Endothelial cell of umbilical vein (primary cell): ENCODE results near the gene RTCA. TPM values are rescaled to one million over a fixed set of nuclear protein-coding genes. Genes with fewer than 3 reads are reported as not detected.

ENCODE experiments used
- BruUV-seq: library from RNA; stranded (reverse); fragments of 400-500 nt; replicated peaks from 2 replicates; lab custom pipeline; 2021; lab: Mats Ljungman, UMichigan
- CTCF ChIA-PET: fragments of 300-600, 350-600 bp; sonication (Branson Sonifier 250); formaldehyde crosslinking; loops from one replicate; lab custom pipeline; 2021; ENCODE audit warnings: antibody characterized with exemption, inconsistent platforms; lab: Charles Lee
- POLR2A ChIA-PET: fragments of 300-600, 350-600 bp; sonication (Branson Sonifier 250); formaldehyde crosslinking; loops from one replicate; lab custom pipeline; 2021; ENCODE audit warnings: antibody characterized with exemption, inconsistent platforms; lab: Charles Lee
- DNase-seq: peaks from one replicate; pipeline ENCODE4 v3.0.0-alpha.2; 2011; ENCODE audit warnings: low read depth, low spot score
- FAIRE-seq: peaks from 2 replicates; lab custom pipeline; 2011; peaks lifted over from hg19 to GRCh38; lab: Jason Lieb, UNC
- H2AFZ ChIP-seq: 2 replicates; pipeline ENCODE4 v1.6.0; 2012; ENCODE audit warnings: low read depth, low read length, control low read depth, inconsistent platforms
- H3K27ac ChIP-seq: 2 replicates; pipeline ENCODE4 v1.5.1; 2011; ENCODE audit warnings: low read depth, mild to moderate bottlenecking, control low read depth, low read length, moderate library complexity; ENCODE audit not compliant: insufficient read depth
- H3K27me3 ChIP-seq, 2 experiments: 2 replicates each; pipeline versions ENCODE4 v1.6.0 to v1.6.1; 2011; ENCODE audit warnings: low read length in 2 of 2, mixed read lengths in 1 of 2; ENCODE audit not compliant: control insufficient read depth in 2 of 2, insufficient read depth in 2 of 2
- H3K36me3 ChIP-seq, 2 experiments: 2 replicates in 1 of 2; 3 replicates in 1 of 2; pipeline ENCODE4 v1.5.1; 2011; ENCODE audit warnings: low read length in 2 of 2, mild to moderate bottlenecking in 1 of 2, moderate library complexity in 1 of 2; ENCODE audit not compliant: control insufficient read depth in 2 of 2, insufficient read depth in 2 of 2; ENCODE audit errors: extremely low read depth in 1 of 2
- H3K4me1 ChIP-seq: 3 replicates; pipeline ENCODE4 v1.5.1; 2011; ENCODE audit warnings: mild to moderate bottlenecking, low read length; ENCODE audit not compliant: control insufficient read depth, insufficient read depth; ENCODE audit errors: extremely low read depth
- H3K4me2 ChIP-seq: 2 replicates; pipeline ENCODE4 v1.6.1; 2011; ENCODE audit warnings: low read length, control low read depth, mixed read lengths; ENCODE audit not compliant: insufficient read depth
- H3K4me3 ChIP-seq, 3 experiments: fragments of 200-600 bp in 1 of 3; sonication (generic), shearing (Covaris generic) in 1 of 3; replicated peaks in 1 of 3; 2 replicates each; pipeline ENCODE4 v1.5.1; 2011 to 2016; ENCODE audit warnings: control low read depth in 3 of 3, low read length in 3 of 3, mild to moderate bottlenecking in 2 of 3, inconsistent platforms in 1 of 3, low read depth in 1 of 3, moderate library complexity in 1 of 3; ENCODE audit not compliant: insufficient read depth in 1 of 3
- H3K79me2 ChIP-seq: 2 replicates; pipeline ENCODE4 v1.6.0; 2012; ENCODE audit warnings: low read length, inconsistent platforms; ENCODE audit not compliant: control insufficient read depth, insufficient read depth
- H3K9ac ChIP-seq: replicated peaks from 2 replicates; pipeline ENCODE3; 2011; ENCODE audit warnings: low read length, control low read depth; ENCODE audit not compliant: insufficient read depth; ENCODE audit errors: extremely low read depth
- H3K9me1 ChIP-seq: replicated peaks from 3 replicates; pipeline ENCODE4 v1.6.0; 2011; ENCODE audit warnings: mild to moderate bottlenecking, low read length; ENCODE audit not compliant: control insufficient read depth, insufficient read depth; ENCODE audit errors: extremely low read depth
- H3K9me3 ChIP-seq: replicated peaks from 2 replicates; pipeline ENCODE4 v1.5.1; 2012; ENCODE audit warnings: low read length, inconsistent platforms; ENCODE audit not compliant: control insufficient read depth, insufficient read depth
- H4K20me1 ChIP-seq: replicated peaks from 2 replicates; pipeline ENCODE3; 2011; ENCODE audit warnings: mild to moderate bottlenecking, low read length; ENCODE audit not compliant: control insufficient read depth, insufficient read depth; ENCODE audit errors: extremely low read depth
- CTCF ChIP-seq, 2 donors: IDR thresholded peaks; 1 replicate in 1 of 2; 2 replicates in 1 of 2; pipeline ENCODE4 v1.5.1; 2011; ENCODE audit warnings: low read length in 2 of 2, mild to moderate bottlenecking in 2 of 2, moderate library complexity in 2 of 2, control low read depth in 1 of 2, inconsistent platforms in 1 of 2, low read depth in 1 of 2; ENCODE audit not compliant: insufficient read depth in 1 of 2; ENCODE audit errors: extremely low read depth in 1 of 2
- EZH2 ChIP-seq: IDR thresholded peaks from 2 replicates; pipeline ENCODE4 v1.6.1; 2012; ENCODE audit warnings: borderline replicate concordance, low read depth, mild to moderate bottlenecking, moderate library complexity, low read length, inconsistent platforms; ENCODE audit not compliant: severe bottlenecking
- FOS ChIP-seq: IDR thresholded peaks from 2 replicates; pipeline ENCODE4 v1.6.1; 2011; ENCODE audit warnings: mild to moderate bottlenecking, low read length, moderate library complexity, borderline replicate concordance; ENCODE audit not compliant: insufficient read depth
- GATA2 ChIP-seq: IDR thresholded peaks from 2 replicates; pipeline ENCODE4 v1.7.0; 2011; ENCODE audit warnings: low read depth, mild to moderate bottlenecking, moderate library complexity, mixed read lengths, low read length; ENCODE audit not compliant: insufficient read length, insufficient read depth
- JUN ChIP-seq: IDR thresholded peaks from 2 replicates; pipeline ENCODE4 v1.6.1; 2011; ENCODE audit warnings: borderline replicate concordance, low read depth; ENCODE audit not compliant: insufficient read length, insufficient read depth
- MAX ChIP-seq: IDR thresholded peaks from 2 replicates; pipeline ENCODE4 v1.6.1; 2011; ENCODE audit not compliant: insufficient read depth, insufficient read length
- MYC ChIP-seq: IDR thresholded peaks from one replicate; pipeline ENCODE4 v1.6.1; 2011; ENCODE audit warnings: mild to moderate bottlenecking, low read depth, low read length
- POLR2A ChIP-seq: IDR thresholded peaks from 2 replicates; pipeline ENCODE4 v1.6.1; 2012; ENCODE audit warnings: low read depth, mild to moderate bottlenecking, control low read depth, low read length
- POLR2AphosphoS5 ChIP-seq: IDR thresholded peaks from 2 replicates; pipeline ENCODE4 v1.6.1; 2012; ENCODE audit warnings: low read depth, mild to moderate bottlenecking, control low read depth, low read length, moderate library complexity; ENCODE audit not compliant: insufficient read depth
- dilution Hi-C: fragments of 300-500 bp; cut with MboI; formaldehyde crosslinking; loops from one replicate; pipeline ENCODE4 v1.15.0; 2019; ENCODE audit warnings: low sequenced_read_pairs; ENCODE audit not compliant: extremely low pct_ligation_motif_present
- intact Hi-C: fragments of 100-400 bp; cut with micrococcal nuclease; formaldehyde crosslinking; loops from one replicate; pipeline ENCODE4 v1.10.0; 2022
- polyA plus RNA-seq, 4 experiments: library from polyadenylated mRNA; depleted of rRNA in 3 of 4; stranded (reverse) in 3 of 4; unstranded in 1 of 4; fragments of >200 nt; gene quantifications; 2 replicates each; pipeline versions ENCODE4 v1.2.1 to v1.2.3, GENCODE V29; 2011 to 2012; ENCODE audit warnings: missing spikeins in 1 of 4
- total RNA-seq: library from RNA; stranded (reverse); gene quantifications from 2 replicates; pipeline ENCODE4 v1.2.3, GENCODE V29; 2021

Gene RTCA
- total and polyA plus RNA-seq, 2 donors (not counting 3 experiments of a cell fraction or from before 2014, with no cell fraction given) = 20.3 to 46.6 TPM

- dilution Hi-C loops (no loop called here), intact Hi-C loops (no loop called here)
- no TSS peak for BruUV-seq
- H3K4me1 ChIP-seq = no peaks in the 10 kb centered on the region
- H3K9me1 ChIP-seq = no peaks in the 10 kb centered on the region
- H3K27me3 ChIP-seq = no peaks in the 10 kb centered on the region
- H3K9me3 ChIP-seq = no peaks in the 10 kb centered on the region
- DNase-seq (no peak), FAIRE-seq (no peak)
- H4K20me1 ChIP-seq = no peaks in the 10 kb centered on the region
- no peak overlapping the region for H3K4me3 ChIP-seq
- no peak overlapping the region for H3K27ac ChIP-seq
- CTCF ChIA-PET = no interaction called here
- H3K9ac ChIP-seq = no peak overlapping the region
- TF ChIP-seq POLR2AphosphoS5 = no peak
- TF ChIP-seq POLR2A = no peak
- no peak for TF ChIP-seq GATA2
- TF ChIP-seq MYC = no peak
- TF ChIP-seq CTCF (IDR thresholded peaks at IDR 0.05; ENCODE audit: extremely low read depth in 1 of 2, insufficient read depth in 1 of 2, low read depth in 1 of 2, low read length in 2 of 2) = no peak
- no peak for TF ChIP-seq MAX
- TF ChIP-seq EZH2 = no peak
- TF ChIP-seq FOS = no peak
- TF ChIP-seq JUN = no peak
- no peak overlapping the region for H2AFZ ChIP-seq
- H3K4me2 ChIP-seq = no peak overlapping the region
- POLR2A ChIA-PET = no interaction called here
- peaks cover 0 to 3% of the 10 kb centered on the region in 2 experiments for H3K36me3 ChIP-seq
- peaks cover 2% of the 10 kb centered on the region for H3K79me2 ChIP-seq
Measured at GRCh38 chr1:100240631-100241030, 25.4 kb upstream of the RTCA start.
